GM21528 (cell line): Measurements from ENCODE around the gene ZNF579.
A peak's percentile ranks its signal among the peaks of the same experiment; 100 is the strongest.

Experiments used
- ATAC-seq: cut with Tn5 transposase; IDR thresholded peaks from one replicate; pipeline ENCODE4 v1.9.1; 2021; ENCODE audit warnings: mild to moderate bottlenecking, moderate library complexity; ENCODE audit not compliant: unreplicated experiment, low FRiP score

The ZNF579 gene

DNA sequence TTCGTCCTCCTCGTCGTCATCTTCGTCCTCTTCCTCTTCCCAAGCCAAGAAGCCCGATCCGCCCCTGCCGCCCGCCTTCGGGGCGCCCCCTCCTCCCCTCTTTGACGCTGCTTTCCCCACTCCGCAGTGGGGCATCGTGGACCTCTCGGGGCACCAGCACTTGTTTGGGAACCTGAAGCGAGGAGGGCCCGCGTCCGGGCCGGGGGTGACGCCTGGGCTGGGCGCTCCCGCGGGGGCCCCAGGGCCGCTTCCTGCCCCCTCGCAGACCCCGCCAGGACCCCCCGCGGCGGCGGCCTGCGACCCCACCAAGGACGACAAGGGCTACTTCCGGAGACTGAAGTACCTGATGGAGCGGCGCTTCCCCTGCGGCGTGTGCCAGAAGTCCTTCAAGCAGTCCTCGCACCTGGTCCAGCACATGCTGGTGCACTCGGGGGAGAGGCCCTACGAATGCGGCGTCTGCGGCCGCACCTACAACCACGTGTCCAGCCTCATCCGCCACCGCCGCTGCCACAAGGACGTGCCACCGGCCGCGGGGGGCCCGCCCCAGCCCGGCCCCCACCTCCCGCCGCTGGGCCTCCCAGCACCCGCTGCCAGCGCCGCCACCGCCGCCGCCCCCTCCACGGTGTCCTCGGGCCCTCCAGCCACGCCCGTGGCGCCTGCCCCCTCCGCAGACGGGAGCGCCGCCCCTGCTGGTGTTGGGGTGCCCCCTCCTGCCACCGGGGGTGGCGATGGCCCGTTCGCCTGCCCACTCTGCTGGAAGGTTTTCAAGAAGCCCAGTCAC, 33.5 kb upstream of the ZNF579 start:
- ATAC-seq = no peak

GRCh38 chr19:55613396-55613795, 32.7 kb upstream of the ZNF579 start:
- ATAC-seq = no peak

GRCh38 chr19:55611983-55612645, 31.5 kb upstream of the ZNF579 start:
- no peak for ATAC-seq

- no peak for ATAC-seq
Measured at GRCh38 chr19:55611300-55611982, 30.8 kb upstream of the ZNF579 start.

DNA sequence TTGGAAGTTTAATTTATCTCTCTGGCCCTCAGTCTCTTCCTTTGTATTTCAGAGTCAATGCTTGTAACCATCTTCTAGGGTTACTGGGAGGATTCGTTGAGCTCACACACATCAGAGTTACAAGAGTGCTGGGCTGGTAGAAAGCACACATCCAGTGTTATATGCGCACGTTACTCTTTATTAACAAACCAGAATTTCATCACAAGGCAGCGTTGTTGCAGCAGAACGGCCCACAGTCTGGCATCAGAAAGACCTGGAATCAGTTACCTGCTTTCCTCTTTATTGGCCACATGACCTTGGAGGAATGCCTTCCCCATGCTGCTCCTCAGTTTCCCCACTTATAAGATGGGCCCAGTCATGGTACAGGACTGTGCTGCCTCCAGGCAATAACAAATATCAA, 28.7 kb upstream of the ZNF579 start:
- no peak for ATAC-seq

DNA sequence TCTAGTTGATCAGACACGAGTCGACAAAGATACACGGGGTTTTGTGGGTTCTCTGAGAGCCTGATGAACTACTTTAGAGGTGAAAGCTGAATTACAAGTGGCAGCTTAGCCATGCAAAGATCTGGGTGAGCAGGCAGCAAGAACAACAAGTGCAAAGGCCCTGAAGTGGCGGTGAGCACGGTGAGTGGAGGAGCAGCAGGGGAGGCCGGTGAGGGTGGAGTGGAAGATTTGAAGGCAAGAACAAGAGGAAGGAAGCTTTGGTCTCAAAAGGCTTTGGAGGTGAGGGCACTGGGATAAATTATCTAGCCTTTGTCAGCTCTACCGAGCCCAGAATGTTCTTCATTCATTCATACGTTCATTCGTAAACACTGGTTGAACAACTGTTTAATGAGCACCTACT, 26.2 kb upstream of the ZNF579 start:
- no peak for ATAC-seq

DNA sequence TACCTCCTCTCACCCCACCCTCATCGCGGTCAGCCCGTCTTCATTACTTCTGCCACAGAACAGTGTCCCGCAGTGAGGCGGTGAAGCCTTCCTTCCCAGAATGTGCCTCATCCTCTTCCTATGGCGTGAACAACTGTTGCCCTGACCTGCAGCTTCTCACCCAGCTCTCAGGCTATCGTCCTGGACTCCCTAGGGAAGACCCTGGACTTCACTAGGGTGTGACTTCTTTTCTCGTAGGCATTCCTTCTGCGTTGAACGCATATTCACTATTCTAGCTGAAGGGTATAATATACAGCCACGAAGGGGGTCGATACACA, 25.8 kb upstream of the ZNF579 start:
- ATAC-seq = no peak

DNA sequence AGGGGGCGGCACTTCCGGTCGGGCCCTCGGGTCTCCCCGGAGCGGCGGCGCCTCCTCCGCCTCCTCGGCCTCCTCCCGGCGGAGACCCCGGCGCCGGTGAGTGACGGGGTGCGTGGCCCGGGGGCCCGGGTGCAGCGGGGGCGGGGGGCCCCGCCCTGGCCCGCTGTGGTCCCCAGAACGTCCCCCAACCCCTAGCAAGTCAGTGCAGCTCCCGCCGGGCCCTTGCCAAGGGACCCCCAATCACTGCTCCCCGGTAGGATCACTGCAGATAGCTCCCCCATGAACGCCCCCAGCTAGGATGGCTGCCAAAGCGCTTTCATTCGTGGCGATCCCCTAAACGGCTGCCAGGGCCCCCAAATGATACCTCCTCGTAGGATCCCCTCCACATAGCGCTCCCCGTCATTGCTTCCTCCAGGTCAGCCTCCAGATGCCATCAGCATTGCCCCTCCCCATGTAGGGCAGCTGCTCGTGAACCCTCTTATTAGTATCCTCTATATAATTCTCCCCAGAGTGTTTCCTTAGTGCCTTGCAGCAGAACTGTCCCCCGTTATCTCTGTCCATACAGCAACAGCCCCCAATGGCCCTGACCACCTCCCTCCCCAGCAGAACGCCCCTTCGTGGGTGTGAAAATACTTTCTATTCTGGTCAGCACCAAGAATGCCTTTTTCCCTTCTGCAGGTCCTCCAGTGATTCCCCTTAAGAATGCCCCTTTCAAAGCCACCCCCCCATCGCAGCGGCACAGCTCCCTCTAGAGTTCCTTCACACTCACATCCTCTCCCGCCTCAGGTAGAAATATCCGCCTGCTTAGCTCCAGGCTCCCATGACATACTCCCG, 25.2 kb upstream of the ZNF579 start, which contains the start of gene ZNF865:
TSS of gene ZNF865 (plus strand) at position 11 of the 834 bp plus-strand sequence. CDS start 7,972 bp downstream, outside the sequence.
- peak; percentile 21 for ATAC-seq

DNA sequence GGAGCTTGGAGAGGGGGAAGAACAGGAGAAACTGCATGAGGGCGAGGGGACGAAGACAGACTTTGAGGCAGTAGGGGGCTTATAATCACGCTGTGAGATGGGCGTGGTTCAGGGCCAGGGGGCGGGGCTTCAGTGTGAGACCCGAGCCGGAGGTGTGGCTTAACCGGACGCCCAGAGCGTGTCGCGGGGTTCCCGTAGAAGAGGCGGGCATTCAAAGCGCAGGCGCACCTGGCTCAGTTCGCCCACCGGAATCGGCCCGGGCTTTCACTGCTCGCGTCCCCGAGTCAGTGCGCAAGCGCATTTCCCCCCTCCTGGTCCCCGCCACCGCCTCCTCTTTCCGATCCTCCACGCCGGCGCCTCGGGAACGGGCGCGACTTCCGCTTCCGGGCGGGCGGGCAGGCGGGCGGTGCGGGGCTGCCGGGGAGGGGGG, 24.6 kb upstream of the ZNF579 start:
- ATAC-seq = peak; percentile 61

DNA sequence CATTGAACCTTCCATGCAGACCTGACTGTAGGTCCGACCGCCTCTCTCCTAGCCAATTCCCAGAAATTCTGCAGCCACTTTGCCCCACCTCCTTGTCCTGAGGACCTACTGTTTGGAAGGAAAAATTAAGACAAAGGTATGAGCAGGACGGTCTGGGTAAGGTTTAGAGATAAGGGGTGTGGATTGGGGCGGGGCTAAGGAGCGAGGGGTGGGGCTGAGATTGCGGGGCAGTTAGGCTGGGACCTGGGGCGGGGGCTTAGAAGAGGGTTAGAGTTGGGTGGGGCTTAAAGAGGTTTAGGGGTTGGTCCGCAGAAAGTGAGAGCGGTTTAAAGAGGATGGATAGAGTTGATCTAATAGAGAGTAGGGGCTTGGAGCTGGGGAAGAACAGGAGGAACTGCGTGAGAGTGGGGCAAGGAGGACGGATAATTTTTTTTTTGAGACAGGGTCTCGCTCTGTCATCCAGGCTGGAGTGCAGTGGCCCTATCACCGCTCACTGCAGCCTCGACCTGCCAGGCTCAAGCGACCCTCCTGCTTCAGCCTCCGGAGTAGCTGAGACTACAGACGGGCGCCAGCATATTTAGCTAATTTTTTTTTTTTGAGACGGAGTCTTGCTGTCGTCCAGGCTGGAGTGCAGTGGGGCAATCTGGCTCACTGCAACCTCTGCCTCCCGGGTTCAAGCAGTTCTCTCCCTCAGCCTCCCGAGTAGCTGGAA, 23.1 kb upstream of the ZNF579 start:
- no peak for ATAC-seq

DNA sequence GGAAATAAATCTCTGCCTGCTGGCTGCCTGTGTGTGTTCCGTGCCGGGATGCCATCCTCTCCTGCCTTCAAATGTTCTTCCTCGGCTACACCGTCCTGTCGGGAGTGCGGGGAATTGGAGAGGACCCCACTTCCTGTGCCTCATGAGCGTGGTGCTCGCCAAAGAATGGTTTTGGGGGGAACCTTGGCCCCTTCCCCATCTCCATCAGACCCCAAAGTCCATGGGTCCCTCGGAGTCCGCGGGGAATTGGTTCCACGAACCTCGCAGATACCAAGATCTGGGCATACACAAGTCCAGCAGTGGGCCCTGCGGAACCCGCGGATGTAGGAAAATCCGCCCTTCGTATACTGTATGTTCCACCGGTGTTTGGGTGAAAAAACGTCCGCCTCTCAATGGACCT, 22.5 kb upstream of the ZNF579 start:
- ATAC-seq = no peak

DNA sequence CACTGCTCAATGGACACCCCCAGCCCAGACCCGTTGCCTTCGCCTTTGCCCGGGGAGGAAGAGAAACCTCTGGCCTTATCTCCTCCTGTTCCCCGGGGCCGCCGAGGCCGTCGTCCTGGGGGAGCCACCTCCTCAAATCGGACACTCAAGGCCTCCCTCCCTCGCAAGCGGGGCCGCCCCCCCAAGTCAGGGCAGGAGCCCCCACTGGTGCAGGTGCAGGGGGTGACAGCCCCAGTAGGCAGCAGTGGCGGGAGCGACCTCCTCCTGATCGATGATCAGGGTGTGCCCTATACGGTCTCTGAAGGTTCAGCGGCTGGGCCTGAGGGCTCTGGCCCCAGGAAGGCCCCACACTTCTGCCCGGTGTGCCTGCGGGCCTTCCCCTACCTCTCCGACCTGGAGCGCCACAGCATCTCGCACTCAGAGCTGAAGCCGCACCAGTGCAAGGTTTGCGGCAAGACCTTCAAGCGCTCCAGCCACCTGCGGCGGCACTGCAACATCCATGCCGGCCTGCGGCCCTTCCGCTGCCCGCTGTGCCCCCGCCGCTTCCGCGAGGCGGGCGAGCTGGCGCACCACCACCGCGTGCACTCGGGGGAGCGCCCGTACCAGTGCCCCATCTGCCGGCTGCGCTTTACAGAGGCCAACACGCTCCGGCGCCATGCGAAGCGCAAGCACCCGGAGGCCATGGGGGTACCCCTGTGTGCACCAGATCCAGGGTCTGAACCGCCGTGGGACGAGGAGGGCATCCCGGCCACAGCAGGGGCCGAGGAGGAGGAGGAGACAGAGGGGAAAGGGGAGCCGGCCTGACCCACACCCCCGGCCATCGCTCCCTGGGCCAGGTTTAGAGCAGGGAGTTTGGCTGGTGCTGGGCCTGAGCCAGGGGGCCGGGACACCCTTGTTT, 21.7 kb upstream of the ZNF579 start:
- no peak for ATAC-seq

DNA sequence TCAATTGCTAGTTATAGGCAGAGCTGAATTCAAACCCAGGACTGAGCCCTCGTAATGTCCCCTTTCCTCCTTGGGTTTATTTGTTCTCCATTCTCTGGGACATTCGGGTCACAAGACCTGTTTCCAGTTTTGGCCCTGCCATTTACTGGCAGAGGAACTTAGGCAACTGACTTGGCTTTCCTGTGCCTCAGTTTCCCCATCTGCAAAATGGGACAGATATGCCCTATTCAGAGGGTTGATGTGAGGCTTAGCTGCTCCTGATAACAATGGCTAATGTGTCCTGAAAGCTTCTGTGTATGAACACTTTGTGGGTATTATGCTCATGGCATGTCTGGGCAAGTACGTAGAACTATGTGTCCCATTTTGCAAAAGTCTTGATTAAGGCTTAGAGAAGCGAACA, 20.4 kb upstream of the ZNF579 start:
- ATAC-seq = no peak

DNA sequence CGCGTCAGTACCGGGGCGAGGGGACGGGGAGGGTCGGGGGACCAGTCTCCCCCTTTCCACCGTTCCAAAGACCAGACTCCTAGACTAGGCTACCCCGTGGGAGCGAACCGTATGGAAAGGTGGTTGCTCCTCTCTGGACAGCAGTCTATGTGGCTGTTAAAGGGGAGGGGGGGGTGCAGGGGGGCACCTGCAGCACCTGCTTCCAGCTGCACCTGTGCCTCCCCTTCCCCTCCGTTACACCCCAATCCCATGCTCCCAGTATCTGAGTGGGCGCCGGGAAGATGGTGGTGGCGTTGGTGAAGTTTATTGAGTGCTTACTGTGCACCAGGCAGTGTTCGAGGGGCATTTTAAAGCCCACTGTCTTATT, 20.0 kb upstream of the ZNF579 start:
- no peak for ATAC-seq

DNA sequence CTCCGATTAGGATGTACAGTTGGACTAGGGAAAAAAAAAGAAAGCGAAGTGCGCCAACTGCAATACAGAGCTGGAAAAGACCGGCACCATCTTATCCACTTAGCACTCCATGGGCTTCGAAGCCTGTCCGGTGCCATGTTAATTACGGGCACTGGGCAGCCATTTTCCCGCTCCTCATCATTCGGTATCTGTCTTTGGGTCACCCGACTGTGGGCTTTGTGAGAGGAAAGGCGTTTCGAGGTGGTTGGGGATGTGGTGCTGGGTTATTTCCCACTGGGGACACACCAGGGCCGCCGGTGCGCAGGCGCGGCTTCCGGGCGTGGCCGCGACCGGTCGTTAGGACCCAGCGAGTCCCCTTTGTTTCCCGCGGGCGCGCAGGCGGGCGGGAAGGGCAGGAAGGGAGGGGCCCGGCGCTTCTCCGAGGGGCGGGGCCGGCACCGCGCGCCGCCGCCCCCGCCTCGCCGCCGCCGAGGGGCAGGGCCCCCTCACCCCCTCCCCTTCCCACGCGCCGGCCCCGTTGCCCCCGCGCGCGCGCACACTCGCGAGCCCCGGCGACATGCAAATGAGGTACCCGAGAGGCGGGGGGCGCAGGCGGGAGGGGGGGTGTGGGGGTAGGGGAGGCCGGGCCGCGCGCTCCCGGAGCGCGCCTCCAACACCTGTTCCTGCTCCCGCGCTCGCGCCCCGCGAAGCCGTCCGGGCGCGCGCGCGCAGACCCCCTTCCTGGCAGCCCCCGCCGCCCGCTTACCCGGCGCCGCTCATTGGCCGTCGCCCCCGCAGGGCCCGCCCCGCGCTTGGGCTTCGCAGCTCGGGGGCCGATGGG, 19.4 kb upstream of the ZNF579 start, which contains the start of gene ZNF524:
TSS of gene ZNF524 (plus strand) at position 447 of the 820 bp plus-strand sequence. CDS start 1,825 bp downstream, outside the sequence.
- ATAC-seq = peak; percentile 41

DNA sequence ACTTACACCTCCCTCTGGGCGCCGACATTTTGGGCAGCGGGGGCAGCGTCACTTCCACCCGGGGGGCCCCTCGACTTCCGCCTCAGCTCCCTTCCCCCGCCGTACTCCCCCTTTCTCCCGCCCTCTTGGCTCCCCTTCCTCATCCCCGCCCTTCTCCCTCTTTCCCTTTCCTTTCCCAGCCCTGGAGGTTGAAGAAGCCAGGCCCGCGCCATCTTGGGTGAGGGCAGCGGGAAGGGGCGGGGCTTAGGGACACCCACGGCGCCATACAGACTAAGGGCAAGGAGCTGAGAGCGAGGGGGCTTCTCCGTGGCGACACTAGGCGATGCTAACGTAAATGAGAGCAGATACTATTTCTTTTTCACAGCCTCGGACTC, 18.8 kb upstream of the ZNF579 start, which contains the start of gene FIZ1:
TSS of gene FIZ1 (minus strand) at position 50 of the 374 bp plus-strand sequence. CDS start 1,652 bp downstream, outside the sequence.
- ATAC-seq = peak; percentile 57

DNA sequence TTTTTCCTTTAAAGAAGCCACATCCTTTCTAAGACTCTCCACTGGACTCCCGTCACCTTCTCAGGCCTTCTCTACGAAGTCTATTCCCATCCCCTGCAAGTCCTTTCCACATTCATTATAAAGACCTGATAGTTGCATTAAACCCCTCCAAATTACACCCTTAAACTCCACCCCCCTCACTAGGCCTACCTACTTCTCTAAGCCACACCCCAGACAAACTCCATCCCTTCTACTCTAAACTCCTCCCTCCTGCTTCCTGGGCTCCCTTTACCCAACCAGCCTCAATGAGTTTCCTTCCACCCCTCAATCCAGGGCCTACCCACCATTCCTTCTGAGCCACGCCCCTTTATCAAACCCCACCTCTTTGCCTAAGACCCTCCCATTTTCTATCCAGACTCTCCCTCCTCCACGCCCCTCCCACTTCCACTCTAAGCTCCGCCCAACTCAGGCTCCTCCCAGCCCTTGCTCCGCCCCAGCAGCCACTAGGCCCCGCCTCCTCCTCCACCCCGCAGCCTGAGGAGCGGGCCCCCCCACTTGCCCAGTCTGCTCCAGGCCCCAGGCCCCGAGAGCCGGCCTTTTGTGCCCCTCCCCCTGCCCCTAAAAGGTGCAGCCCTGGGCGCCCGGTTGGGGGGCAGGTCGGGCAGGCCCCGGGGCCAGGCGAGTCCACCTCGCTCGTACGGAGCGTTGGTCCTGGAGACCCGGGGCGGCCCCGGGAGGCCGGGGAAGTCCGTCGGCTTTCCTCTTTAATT, 18.2 kb upstream of the ZNF579 start:
- ATAC-seq = peak; percentile 49
